ENCODE data around the gene TMEM45A. TPM values are rescaled to one million over a fixed set of nuclear protein-coding genes. Genes with fewer than 3 reads are reported as not detected.

Gene TMEM45A
- total RNA-seq, 1 donor from 2014 or later, result 10.7 TPM

- DNase-seq (ENCODE audit: low read depth in 2 of 2), result no peak
These were observed 40.8 kb downstream of the TMEM45A start for GRCh38 chr3:100533176-100533575.

DNA sequence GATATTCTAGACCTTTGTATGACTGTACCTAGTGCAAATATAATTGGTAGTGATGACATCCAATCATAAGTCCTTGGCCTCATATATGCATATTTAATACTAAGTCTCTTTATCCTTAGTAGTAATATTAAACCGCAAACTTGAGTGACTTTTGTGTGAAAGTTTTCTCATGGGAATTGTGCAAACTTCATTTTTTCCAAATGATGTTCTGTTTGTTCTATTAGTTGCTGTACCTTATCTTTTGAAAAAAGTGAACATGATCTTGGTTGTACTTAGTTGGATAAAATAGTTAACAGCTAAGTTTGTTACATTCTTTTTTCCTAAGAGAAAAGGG lies 43.2 kb downstream of the TMEM45A start:
- no peak for DNase-seq (ENCODE audit: low read depth in 2 of 2)

GRCh38 chr3:100536093-100536492 lies 43.7 kb downstream of the TMEM45A start:
- DNase-seq (ENCODE audit: low read depth in 2 of 2), result no peak

- no peak for DNase-seq (ENCODE audit: low read depth in 2 of 2)
These were observed 45.4 kb downstream of the TMEM45A start for GRCh38 chr3:100537646-100538338.

- DNase-seq (ENCODE audit: low read depth in 2 of 2), result no peak
These were observed 45.9 kb downstream of the TMEM45A start for GRCh38 chr3:100538339-100538706.

GRCh38 chr3:100540791-100541334 lies 48.4 kb downstream of the TMEM45A start:
- DNase-seq (ENCODE audit: low read depth in 2 of 2), result no peak

- peak in 1 of 2 donors; percentile 8 for DNase-seq (ENCODE audit: low read depth in 2 of 2)
These were observed 49.0 kb downstream of the TMEM45A start for GRCh38 chr3:100541428-100541827.

- DNase-seq (ENCODE audit: low read depth in 2 of 2), result no peak
These were observed 53.0 kb downstream of the TMEM45A start for GRCh38 chr3:100545371-100545770.

DNA sequence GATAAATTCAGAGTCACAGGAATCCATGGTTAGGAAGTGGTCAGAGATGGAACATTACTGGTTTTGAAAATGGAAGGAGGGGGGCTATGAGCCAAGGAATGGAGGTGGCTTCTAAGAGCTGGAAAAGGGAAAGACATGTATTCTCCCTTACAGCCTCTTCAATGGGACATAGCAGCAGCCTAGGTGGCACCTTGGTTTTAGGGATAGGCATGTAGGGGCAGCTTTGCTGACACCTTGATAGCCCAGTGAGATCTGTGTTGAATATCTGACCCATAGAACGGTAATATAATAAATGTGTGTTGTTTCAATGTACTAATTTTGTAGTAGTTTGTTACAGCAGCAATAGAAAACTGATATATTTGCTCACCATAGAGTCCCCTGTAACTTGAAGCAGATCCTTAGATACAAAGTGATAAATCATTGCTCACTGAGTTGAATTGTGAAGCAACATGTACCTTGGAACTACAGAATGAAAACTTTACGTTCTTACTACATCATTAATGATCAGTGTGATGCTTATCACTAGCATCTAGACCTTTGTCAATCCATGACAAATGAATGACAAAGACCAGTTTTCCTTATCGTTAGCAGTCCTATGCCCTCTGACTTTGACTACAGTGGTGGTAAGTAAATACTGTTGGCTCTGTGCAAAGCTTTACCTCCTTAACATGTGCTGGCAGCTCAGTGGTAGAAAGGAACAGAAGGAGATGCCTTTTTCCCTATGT lies 53.8 kb downstream of the TMEM45A start:
- DNase-seq (ENCODE audit: low read depth in 2 of 2), result no peak

DNA sequence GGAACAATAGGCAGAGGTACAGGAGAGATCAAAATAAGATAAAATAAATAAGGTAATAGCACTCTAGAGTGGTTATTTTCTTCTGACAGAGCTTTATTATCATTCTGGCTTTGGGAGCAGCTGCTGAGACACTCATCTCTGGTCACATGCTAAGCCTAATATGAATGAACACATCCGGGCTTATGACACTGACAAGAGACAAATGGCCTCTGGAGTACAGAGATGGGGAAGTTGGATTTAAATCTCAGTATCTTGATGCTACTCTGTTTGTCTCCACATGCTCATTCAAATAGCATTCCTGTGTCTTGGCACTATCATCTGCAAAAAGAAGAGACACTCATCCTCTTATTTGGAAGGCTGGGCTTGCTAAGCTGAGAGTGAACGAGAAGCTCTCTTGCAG lies 55.6 kb downstream of the TMEM45A start:
- DNase-seq (ENCODE audit: low read depth in 2 of 2), result no peak

GRCh38 chr3:100553618-100554372 lies 61.4 kb downstream of the TMEM45A start:
- DNase-seq (ENCODE audit: low read depth in 2 of 2), result no peak

DNA sequence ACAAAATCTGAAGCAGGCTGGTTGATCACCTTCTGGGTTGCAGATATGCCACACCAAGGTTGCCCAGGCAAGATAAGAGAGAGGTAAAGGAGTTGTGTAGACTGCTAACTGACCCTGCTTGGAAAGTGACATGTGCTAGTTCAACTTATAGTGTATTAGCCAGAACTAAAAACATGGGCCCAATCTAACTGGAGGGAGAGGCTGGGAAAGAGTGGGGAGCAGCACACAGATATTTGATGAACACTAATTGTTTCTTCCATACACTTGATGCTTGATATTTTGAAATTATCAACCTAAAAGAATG lies 61.9 kb downstream of the TMEM45A start:
- no peak for DNase-seq (ENCODE audit: low read depth in 2 of 2)

GRCh38 chr3:100556673-100557310 lies 64.4 kb downstream of the TMEM45A start:
- peak in 1 of 2 donors; percentile 41 for DNase-seq (ENCODE audit: low read depth in 2 of 2)

- no peak for DNase-seq (ENCODE audit: low read depth in 2 of 2)
These were observed 65.8 kb downstream of the TMEM45A start for GRCh38 chr3:100558233-100558632.

DNA sequence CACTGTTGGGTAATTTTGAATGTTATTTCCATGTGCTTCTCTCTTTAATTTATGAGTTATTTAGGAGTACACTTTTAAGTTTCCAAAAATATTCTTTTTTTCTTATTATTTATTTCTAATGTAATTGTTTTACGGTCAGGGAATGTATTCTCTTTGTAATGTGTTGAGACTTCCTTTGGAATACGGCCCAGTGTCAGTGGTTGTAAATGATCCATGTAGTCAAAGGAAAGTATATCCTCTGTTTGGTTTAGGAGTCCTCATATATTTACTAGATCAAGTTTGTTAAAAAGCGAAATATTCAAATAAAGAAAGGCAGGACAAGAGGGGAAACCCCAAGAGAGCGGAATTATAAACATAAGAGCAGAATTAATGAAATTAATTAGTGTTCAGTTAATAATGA lies 68.0 kb downstream of the TMEM45A start:
- no peak for DNase-seq (ENCODE audit: low read depth in 2 of 2)

GRCh38 chr3:100561459-100562158 lies 69.2 kb downstream of the TMEM45A start:
- DNase-seq (ENCODE audit: low read depth in 2 of 2), result peak in 1 of 2 donors; percentile 17

DNA sequence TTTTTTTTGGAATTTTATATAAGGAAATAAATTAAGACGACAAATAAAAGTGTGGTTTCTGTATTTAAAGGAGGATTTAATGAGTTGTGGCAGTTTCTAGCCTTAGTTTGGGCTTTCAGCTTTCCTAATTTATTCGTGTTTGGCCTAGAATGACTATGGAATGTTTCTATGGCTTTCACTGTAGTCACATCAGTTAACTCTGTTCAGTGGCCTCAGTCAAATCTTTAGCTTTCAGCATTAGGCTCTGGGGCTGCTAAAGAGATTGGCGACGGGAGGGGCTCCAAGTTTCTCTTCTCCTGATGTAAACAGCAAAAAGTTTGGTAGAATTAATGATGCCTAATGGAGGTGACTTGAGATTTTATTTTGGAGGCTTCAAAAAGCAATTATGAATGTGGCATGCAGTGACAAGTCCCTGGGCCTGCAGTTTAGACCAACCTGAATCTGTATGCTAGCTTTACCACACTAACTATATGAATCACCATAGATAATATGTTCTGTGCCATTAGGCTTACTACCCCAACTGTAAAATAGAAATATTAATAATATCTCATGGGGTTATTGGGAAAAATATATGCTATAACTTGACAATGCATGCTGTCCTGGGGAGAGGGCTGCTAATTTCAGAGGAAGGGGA lies 69.9 kb downstream of the TMEM45A start:
- no peak for DNase-seq (ENCODE audit: low read depth in 2 of 2)

- DNase-seq (ENCODE audit: low read depth in 2 of 2), result no peak
These were observed 70.8 kb downstream of the TMEM45A start for GRCh38 chr3:100563228-100563627.

- peak in 1 of 2 donors; percentile 3 for DNase-seq (ENCODE audit: low read depth in 2 of 2)
These were observed 71.3 kb downstream of the TMEM45A start for GRCh38 chr3:100563652-100564211.

GRCh38 chr3:100570811-100571210 lies 78.4 kb downstream of the TMEM45A start:
- DNase-seq (ENCODE audit: low read depth in 2 of 2), result no peak

- no peak for DNase-seq (ENCODE audit: low read depth in 2 of 2)
These were observed 82.1 kb downstream of the TMEM45A start for GRCh38 chr3:100574536-100574935.
